Right lobe of liver (tissue), 4 donors: ENCODE results near the gene MYO7B.

ENCODE experiments used
- POLR2A ChIP-seq: fragments of 450-650 bp; IDR thresholded peaks from one replicate; pipeline ENCODE4 v1.6.1; 2017; ENCODE audit warnings: antibody characterized with exemption, mild to moderate bottlenecking
- TF ChIP-seq, protein P1 (sequence below), 4 donors: fragments of 200-600 bp in 3 of 4; fragments of 450-650 bp in 1 of 4; IDR thresholded peaks; one replicate each; pipeline versions ENCODE4 v1.5.1 to v1.8.0; 2016 to 2022; ENCODE audit warnings: antibody characterized with exemption in 4 of 4, mild to moderate bottlenecking in 2 of 4
- donor health status: DM: no; HTN: no; CAD: no.
- donor health status: DM: no; HTN: no; CAD: no.
- donor health status: DM: no; HTN: yes; CAD: no.

GRCh38 chr2:127582863-127583861, 47.7 kb downstream of the MYO7B start:
- TF ChIP-seq, protein P1, sequence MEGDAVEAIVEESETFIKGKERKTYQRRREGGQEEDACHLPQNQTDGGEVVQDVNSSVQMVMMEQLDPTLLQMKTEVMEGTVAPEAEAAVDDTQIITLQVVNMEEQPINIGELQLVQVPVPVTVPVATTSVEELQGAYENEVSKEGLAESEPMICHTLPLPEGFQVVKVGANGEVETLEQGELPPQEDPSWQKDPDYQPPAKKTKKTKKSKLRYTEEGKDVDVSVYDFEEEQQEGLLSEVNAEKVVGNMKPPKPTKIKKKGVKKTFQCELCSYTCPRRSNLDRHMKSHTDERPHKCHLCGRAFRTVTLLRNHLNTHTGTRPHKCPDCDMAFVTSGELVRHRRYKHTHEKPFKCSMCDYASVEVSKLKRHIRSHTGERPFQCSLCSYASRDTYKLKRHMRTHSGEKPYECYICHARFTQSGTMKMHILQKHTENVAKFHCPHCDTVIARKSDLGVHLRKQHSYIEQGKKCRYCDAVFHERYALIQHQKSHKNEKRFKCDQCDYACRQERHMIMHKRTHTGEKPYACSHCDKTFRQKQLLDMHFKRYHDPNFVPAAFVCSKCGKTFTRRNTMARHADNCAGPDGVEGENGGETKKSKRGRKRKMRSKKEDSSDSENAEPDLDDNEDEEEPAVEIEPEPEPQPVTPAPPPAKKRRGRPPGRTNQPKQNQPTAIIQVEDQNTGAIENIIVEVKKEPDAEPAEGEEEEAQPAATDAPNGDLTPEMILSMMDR (IDR thresholded peaks at IDR 0.05), result no peak
- TF ChIP-seq POLR2A, result no peak
